KMS-11 (cell line): ENCODE measurements around the gene DTYMK.

Experiments used
- H2AFZ ChIP-seq: fragments of 200-600 bp; sonication (generic); 2 replicates; pipeline ENCODE4 v1.6.1; 2016; ENCODE audit warnings: antibody characterized with exemption, mixed run types, low read depth
- H3K27ac ChIP-seq: fragments of 200-600 bp; sonication (generic); 2 replicates; pipeline ENCODE4 v1.6.1; 2016; ENCODE audit warnings: mild to moderate bottlenecking, mixed run types
- H3K27me3 ChIP-seq: fragments of 200-600 bp; sonication (generic); 2 replicates; pipeline ENCODE4 v1.6.1; 2017; ENCODE audit warnings: mild to moderate bottlenecking, low read depth, mixed run types, moderate library complexity; ENCODE audit not compliant: insufficient read depth
- H3K36me3 ChIP-seq: fragments of 200-600 bp; sonication (generic); 2 replicates; pipeline ENCODE4 v1.6.1; 2017; ENCODE audit warnings: mild to moderate bottlenecking, mixed run types; ENCODE audit not compliant: insufficient read depth
- H3K4me1 ChIP-seq: fragments of 200-600 bp; sonication (generic); 2 replicates; pipeline ENCODE4 v1.6.1; 2016; ENCODE audit warnings: mild to moderate bottlenecking, low read depth, mixed run types; ENCODE audit not compliant: poor library complexity, severe bottlenecking
- H3K4me2 ChIP-seq: fragments of 200-600 bp; sonication (generic); 2 replicates; pipeline ENCODE4 v1.7.0; 2016; ENCODE audit warnings: mild to moderate bottlenecking, mixed run types
- H3K4me3 ChIP-seq: fragments of 200-600 bp; sonication (generic); IDR thresholded peaks from 2 replicates; pipeline ENCODE4 v1.6.1; 2017; ENCODE audit warnings: low read depth, low read length, mixed read lengths; ENCODE audit not compliant: insufficient read depth
- H3K79me2 ChIP-seq: fragments of 200-600 bp; sonication (generic); 2 replicates; pipeline ENCODE4 v1.6.1; 2016; ENCODE audit warnings: low read depth, mixed run types; ENCODE audit not compliant: insufficient read depth
- H3K9ac ChIP-seq: fragments of 200-600 bp; sonication (generic); 2 replicates; pipeline ENCODE4 v1.6.1; 2016; ENCODE audit warnings: mild to moderate bottlenecking, mixed run types
- H4K20me1 ChIP-seq: fragments of 200-600 bp; sonication (generic); 2 replicates; pipeline ENCODE4 v1.6.1; 2016; ENCODE audit warnings: mild to moderate bottlenecking, mixed run types; ENCODE audit not compliant: insufficient read depth
- TF ChIP-seq, protein P1 (sequence below): fragments of 200-600 bp; sonication (generic); conservative IDR thresholded peaks from 2 replicates; pipeline ENCODE4 v1.6.1; 2017; ENCODE audit warnings: low read depth, mild to moderate bottlenecking, antibody characterized with exemption, low read length, moderate library complexity, mixed read lengths

The DTYMK gene

DNA sequence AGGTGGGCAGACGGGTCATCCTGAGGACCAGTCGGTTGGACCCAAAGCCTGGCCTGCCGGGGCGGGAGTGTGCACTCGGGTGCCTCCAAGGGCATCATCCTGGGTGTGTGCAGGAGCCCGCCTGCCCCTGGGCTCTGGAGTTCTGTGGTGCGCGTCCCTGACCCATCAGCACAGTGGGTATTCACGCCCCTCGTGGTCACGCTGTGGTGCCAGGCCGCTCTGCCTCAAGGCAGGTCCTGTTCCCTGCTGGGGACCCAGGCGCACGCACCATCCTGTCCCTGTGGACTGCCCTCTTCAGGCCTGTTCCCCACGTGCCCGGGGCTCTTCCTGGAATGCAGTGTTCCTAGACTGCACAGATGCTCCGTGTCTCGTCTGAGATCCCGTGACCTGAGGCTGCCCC, 33.5 kb upstream of the DTYMK start:
- H3K27ac ChIP-seq: no peak overlapping the region
- no peak overlapping the region for H3K4me2 ChIP-seq
- H3K9ac ChIP-seq: no peak overlapping the region
- H3K36me3 ChIP-seq: no peaks in the 10 kb centered on the region; the same call in 1 of the 2 replicates
- H3K27me3 ChIP-seq: no peaks in the 10 kb centered on the region
- H4K20me1 ChIP-seq: no peaks in the 10 kb centered on the region
- H3K79me2 ChIP-seq: no peaks in the 10 kb centered on the region
- H3K4me3 ChIP-seq: no peak overlapping the region
- H3K4me1 ChIP-seq: no peaks in the 10 kb centered on the region
- H2AFZ ChIP-seq: no peak overlapping the region
- TF ChIP-seq, protein P1, sequence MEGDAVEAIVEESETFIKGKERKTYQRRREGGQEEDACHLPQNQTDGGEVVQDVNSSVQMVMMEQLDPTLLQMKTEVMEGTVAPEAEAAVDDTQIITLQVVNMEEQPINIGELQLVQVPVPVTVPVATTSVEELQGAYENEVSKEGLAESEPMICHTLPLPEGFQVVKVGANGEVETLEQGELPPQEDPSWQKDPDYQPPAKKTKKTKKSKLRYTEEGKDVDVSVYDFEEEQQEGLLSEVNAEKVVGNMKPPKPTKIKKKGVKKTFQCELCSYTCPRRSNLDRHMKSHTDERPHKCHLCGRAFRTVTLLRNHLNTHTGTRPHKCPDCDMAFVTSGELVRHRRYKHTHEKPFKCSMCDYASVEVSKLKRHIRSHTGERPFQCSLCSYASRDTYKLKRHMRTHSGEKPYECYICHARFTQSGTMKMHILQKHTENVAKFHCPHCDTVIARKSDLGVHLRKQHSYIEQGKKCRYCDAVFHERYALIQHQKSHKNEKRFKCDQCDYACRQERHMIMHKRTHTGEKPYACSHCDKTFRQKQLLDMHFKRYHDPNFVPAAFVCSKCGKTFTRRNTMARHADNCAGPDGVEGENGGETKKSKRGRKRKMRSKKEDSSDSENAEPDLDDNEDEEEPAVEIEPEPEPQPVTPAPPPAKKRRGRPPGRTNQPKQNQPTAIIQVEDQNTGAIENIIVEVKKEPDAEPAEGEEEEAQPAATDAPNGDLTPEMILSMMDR: no peak

DNA sequence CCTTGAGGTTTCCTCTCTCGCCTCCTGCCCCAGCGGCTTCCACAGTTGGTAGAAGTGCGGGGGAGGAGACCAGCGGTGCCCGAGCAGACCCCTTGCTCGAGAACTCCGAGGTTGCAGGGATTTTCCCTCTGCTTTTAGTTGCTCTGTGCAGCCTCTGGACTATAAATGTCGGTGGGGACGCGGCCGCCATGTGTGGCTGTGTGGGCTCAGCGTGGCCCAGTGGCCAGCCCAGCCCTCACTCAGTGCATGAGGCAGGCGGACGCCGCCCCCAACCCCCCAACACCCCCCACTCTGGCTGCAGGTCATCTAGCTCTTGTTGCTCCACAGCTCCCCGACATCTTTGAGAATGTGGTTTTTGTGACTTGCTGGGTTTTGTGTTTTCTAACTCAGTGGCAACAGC, 32.5 kb upstream of the DTYMK start:
- Histone ChIP-seq H3K27me3 (no peaks in the 10 kb centered on the region), H3K36me3 (no peaks in the 10 kb centered on the region; the same call in 1 of the 2 replicates)
- TF ChIP-seq, protein P1: no peak

DNA sequence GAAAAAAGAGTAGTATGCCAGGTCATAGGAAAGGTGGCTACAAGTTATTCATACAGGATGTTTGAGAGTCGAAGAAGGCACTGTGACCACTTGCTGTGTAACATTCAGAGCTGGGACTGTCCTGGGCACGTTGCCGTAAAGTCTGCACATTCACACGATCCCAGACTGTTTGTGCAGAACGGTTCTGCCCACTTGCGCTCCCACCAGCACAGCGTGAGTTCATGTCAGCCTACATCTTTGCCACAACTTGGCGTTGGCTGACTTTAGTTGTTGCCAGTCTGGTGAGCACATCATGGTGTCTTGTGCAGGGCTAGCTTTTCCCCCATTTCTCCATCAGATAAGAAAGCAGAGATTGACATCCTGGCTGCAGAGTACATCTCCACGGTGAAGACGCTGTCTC, 22.3 kb upstream of the DTYMK start:
- Histone ChIP-seq H3K27me3 (no peaks in the 10 kb centered on the region), H3K36me3 (peaks cover 7% of the 10 kb centered on the region; the same call in 1 of the 2 replicates)
- TF ChIP-seq, protein P1: no peak

More for the DNA sequence above, 32.5 kb upstream of the DTYMK start:
- no peak overlapping the region for H2AFZ ChIP-seq
- H3K9ac ChIP-seq: no peak overlapping the region
- no peak overlapping the region for H3K4me3 ChIP-seq
- no peaks in the 10 kb centered on the region for H3K4me1 ChIP-seq
- H3K4me2 ChIP-seq: no peak overlapping the region
- H4K20me1 ChIP-seq: no peaks in the 10 kb centered on the region
- no peak overlapping the region for H3K27ac ChIP-seq
- no peaks in the 10 kb centered on the region for H3K79me2 ChIP-seq

DNA sequence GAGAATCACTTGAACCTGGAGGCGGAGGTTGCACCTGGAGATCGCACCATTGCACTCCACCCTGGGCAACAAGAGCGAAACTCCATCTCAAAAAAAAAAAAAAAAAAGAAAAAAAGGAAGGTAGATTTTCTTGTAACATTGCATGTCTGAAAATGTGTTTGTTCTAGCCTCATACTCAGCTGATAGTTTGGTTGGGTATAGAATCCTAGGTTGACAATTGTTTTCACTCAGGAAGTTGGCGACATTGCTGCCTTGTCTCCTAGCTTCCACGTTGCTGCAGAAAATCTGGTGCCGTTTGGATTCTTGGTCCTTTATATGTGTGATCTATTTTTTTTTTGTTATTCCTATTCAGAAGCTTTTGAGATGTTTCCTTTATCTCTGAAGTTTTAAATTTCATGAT, 19.9 kb upstream of the DTYMK start:
- Histone ChIP-seq H3K36me3 (peaks cover 4% of the 10 kb centered on the region; the same call in 1 of the 2 replicates), H3K4me2 (no peak overlapping the region), H3K79me2 (peaks cover 8% of the 10 kb centered on the region), H3K27ac (no peak overlapping the region), H4K20me1 (no peaks in the 10 kb centered on the region), H3K9ac (no peak overlapping the region), H2AFZ (no peak overlapping the region), H3K4me1 (peaks cover 6% of the 10 kb centered on the region), H3K27me3 (no peaks in the 10 kb centered on the region), H3K4me3 (no peak overlapping the region)
- TF ChIP-seq, protein P1: no peak

More for the DNA sequence above, 22.3 kb upstream of the DTYMK start:
- Histone ChIP-seq H3K27ac (no peak overlapping the region), H3K4me2 (no peak overlapping the region), H4K20me1 (no peaks in the 10 kb centered on the region), H3K4me3 (no peak overlapping the region), H2AFZ (no peak overlapping the region), H3K79me2 (no peaks in the 10 kb centered on the region; the same call in 1 of the 2 replicates), H3K9ac (no peak overlapping the region), H3K4me1 (no peaks in the 10 kb centered on the region)
